HepG2 (cell line): ENCODE measurements around the gene MSMB. TPM values are rescaled to one million over a fixed set of nuclear protein-coding genes. Genes with fewer than 3 reads are reported as not detected.
A peak's percentile ranks its signal among the peaks of the same experiment; 100 is the strongest.

ENCODE experiments used
- CEBPB ChIP-seq: IDR thresholded peaks from 2 replicates; pipeline ENCODE4 v1.6.1; 2011; ENCODE audit warnings: low read depth, low read length, improper control_type of control experiment, borderline replicate concordance
- DDIT3 ChIP-seq: sonication (generic); formaldehyde crosslinking; IDR thresholded peaks from 2 replicates; pipeline ENCODE4 v1.4.0; 2020; ENCODE audit warnings: mild to moderate bottlenecking, missing genetic modification reagents
- GPN1 ChIP-seq: sonication (generic); formaldehyde crosslinking; IDR thresholded peaks from 2 replicates; pipeline ENCODE4 v1.5.1; 2020; ENCODE audit warnings: missing genetic modification reagents, borderline replicate concordance
- PAF1 ChIP-seq: IDR thresholded peaks from 2 replicates; pipeline ENCODE4 v1.6.1; 2016; ENCODE audit warnings: missing genetic modification reagents, missing compliant biosample characterization
- PBX2 ChIP-seq: IDR thresholded peaks from 2 replicates; pipeline ENCODE4 v1.6.1; 2016; ENCODE audit warnings: control low read depth
- RAD21 ChIP-seq: fragments of 450-650 bp; formaldehyde crosslinking; IDR thresholded peaks from 2 replicates; pipeline ENCODE4 v1.5.0; 2020; ENCODE audit warnings: mild to moderate bottlenecking
- REST ChIP-seq, 2 experiments: IDR thresholded peaks; 2 replicates each; pipeline ENCODE4 v1.6.1; 2011 to 2012; ENCODE audit warnings: low read length in 2 of 2, borderline replicate concordance in 1 of 2, low read depth in 1 of 2, mild to moderate bottlenecking in 1 of 2, moderate library complexity in 1 of 2
- THRA ChIP-seq: sonication (generic); formaldehyde crosslinking; IDR thresholded peaks from 2 replicates; pipeline ENCODE4 v1.4.0; 2020; ENCODE audit warnings: missing genetic modification reagents, borderline replicate concordance
- ZBTB4 ChIP-seq: sonication (generic); formaldehyde crosslinking; IDR thresholded peaks from 2 replicates; pipeline ENCODE4 v1.4.0; 2020; ENCODE audit warnings: missing genetic modification reagents, mild to moderate bottlenecking, borderline replicate concordance
- ZFY ChIP-seq: sonication (generic); formaldehyde crosslinking; IDR thresholded peaks from 2 replicates; pipeline ENCODE4 v1.4.0; 2020; ENCODE audit warnings: missing genetic modification reagents
- ZNF484 ChIP-seq: sonication (generic); formaldehyde crosslinking; IDR thresholded peaks from 2 replicates; pipeline ENCODE4 v1.5.1; 2020; ENCODE audit warnings: mild to moderate bottlenecking, low read depth, missing genetic modification reagents, borderline replicate concordance
- ZZZ3 ChIP-seq: sonication (generic); formaldehyde crosslinking; IDR thresholded peaks from 2 replicates; pipeline ENCODE4 v1.4.0; 2020; ENCODE audit warnings: missing genetic modification reagents, mild to moderate bottlenecking, borderline replicate concordance
- polyA plus RNA-seq, 8 experiments: library from polyadenylated mRNA; depleted of rRNA in 3 of 8; stranded (reverse) in 7 of 8; unstranded in 1 of 8; fragments of >200 nt; fragmentation: Illumina TruSeq in 4 of 8; extraction: Trizol in 4 of 8; gene quantifications; 2 replicates each; pipeline versions ENCODE4 v1.2.1 to v1.2.3, GENCODE V29; 2011 to 2016; ENCODE audit warnings: low read depth in 4 of 8, missing spikeins in 1 of 8, mixed read lengths in 1 of 8; ENCODE audit not compliant: insufficient read depth in 1 of 8
- total RNA-seq, 5 experiments: library from RNA; depleted of rRNA; stranded (reverse); fragments of >200 nt; fragmentation: Illumina TruSeq; extraction: Trizol; gene quantifications; 2 replicates each; pipeline ENCODE4 v1.2.3, GENCODE V29; 2016; ENCODE audit warnings: low read depth in 1 of 5

MSMB gene
- total and polyA plus RNA-seq, 2 of the 13 experiments (the other 11 are each of a cell fraction or from before 2014, with no cell fraction given), result 0.84 TPM; not detected in 1

- TF ChIP-seq REST (IDR thresholded peaks at IDR 0.05; ENCODE audit: borderline replicate concordance in 1 of 2, low read depth in 1 of 2, low read length in 2 of 2) (no peak), PAF1 (CRISPR knock-in tag) (peak; percentile 65; the same call in 1 of the 2 replicates), ZBTB4 (CRISPR knock-in tag) (no peak), GPN1 (CRISPR knock-in tag) (no peak), RAD21 (CRISPR knock-in tag) (no peak), PBX2 (CRISPR knock-in tag) (no peak), ZZZ3 (CRISPR knock-in tag) (no peak), CEBPB (peak; percentile 91), ZNF484 (CRISPR knock-in tag) (no peak), THRA (no peak), ZFY (CRISPR knock-in tag) (no peak), DDIT3 (CRISPR knock-in tag) (no peak)
Observed at GRCh38 chr10:46019569-46020343, 26.3 kb downstream of the MSMB start (continued).
